OCI-LY3 (cell line): ENCODE data around the gene NDRG3.

Experiments
- H2AFZ ChIP-seq: fragments of 200-600, 300-600 bp; shearing (Covaris generic); 2 replicates; pipeline ENCODE4 v1.6.0; 2014; ENCODE audit warnings: antibody characterized with exemption, low read depth, low read length
- H3K27ac ChIP-seq: fragments of 200-600, 300-600 bp; sonication (generic); 2 replicates; pipeline ENCODE4 v1.5.1; 2014; ENCODE audit warnings: mild to moderate bottlenecking, low read length, moderate library complexity, mixed read lengths
- H3K27me3 ChIP-seq: fragments of 200-600, 300-600 bp; sonication (generic); 2 replicates; pipeline ENCODE4 v1.6.1; 2014; ENCODE audit warnings: low read depth, low read length, mixed read lengths
- H3K36me3 ChIP-seq: fragments of 200-600, 300-600 bp; sonication (generic); replicated peaks from 2 replicates; pipeline ENCODE3; 2014; ENCODE audit warnings: low read depth, low read length, mixed read lengths
- H3K4me1 ChIP-seq: fragments of 300-600, 200-600 bp; sonication (generic); 2 replicates; pipeline ENCODE4 v1.6.1; 2014; ENCODE audit warnings: low read length, mixed read lengths
- H3K4me2 ChIP-seq: fragments of 200-600, 300-600 bp; sonication (generic); 2 replicates; pipeline ENCODE4 v1.6.1; 2014; ENCODE audit warnings: low read length, mixed read lengths
- H3K4me3 ChIP-seq: fragments of 300-600, 200-600 bp; sonication (generic); 2 replicates; pipeline ENCODE4 v1.5.1; 2014; ENCODE audit warnings: antibody characterized with exemption, mild to moderate bottlenecking, low read length, moderate library complexity
- H3K79me2 ChIP-seq: fragments of 300-600, 200-600 bp; shearing (Covaris generic); 2 replicates; pipeline ENCODE4 v1.6.1; 2014; ENCODE audit warnings: mild to moderate bottlenecking, low read length, mixed read lengths
- H3K9ac ChIP-seq: fragments of 300-600, 200-600 bp; shearing (Covaris generic); 2 replicates; pipeline ENCODE4 v1.6.0; 2014; ENCODE audit warnings: mild to moderate bottlenecking, low read length, moderate library complexity
- H3K9me3 ChIP-seq: fragments of 200-600, 300-600 bp; shearing (Covaris generic); 2 replicates; pipeline ENCODE4 v1.6.1; 2014; ENCODE audit warnings: low read length, mixed read lengths; ENCODE audit not compliant: insufficient read depth
- H4K20me1 ChIP-seq: fragments of 200-600, 300-600 bp; sonication (generic); 2 replicates; pipeline ENCODE4 v1.6.1; 2016; ENCODE audit warnings: low read length, mixed read lengths; ENCODE audit not compliant: insufficient read depth
- CTCF ChIP-seq: fragments of 200-600, 300-600 bp; sonication (generic); IDR thresholded peaks from 2 replicates; pipeline ENCODE4 v1.5.1; 2014; ENCODE audit warnings: antibody characterized with exemption, low read length, low read depth
- EZH2phosphoT487 ChIP-seq: fragments of 200-600 bp; shearing (Covaris generic); IDR thresholded peaks from 2 replicates; pipeline ENCODE4 v1.6.1; 2018; ENCODE audit warnings: antibody characterized with exemption, mixed run types, low read depth

Gene NDRG3

GRCh38 chr20:36628076-36628475 lies 117.8 kb downstream of the NDRG3 start:
- Histone ChIP-seq H2AFZ (no peak overlapping the region), H3K79me2 (no peaks in the 10 kb centered on the region), H3K36me3 (no peaks in the 10 kb centered on the region), H3K9ac (no peak overlapping the region), H3K4me2 (no peak overlapping the region), H3K9me3 (no peaks in the 10 kb centered on the region), H3K27ac (no peak overlapping the region), H3K27me3 (no peaks in the 10 kb centered on the region), H4K20me1 (no peaks in the 10 kb centered on the region), H3K4me3 (no peak overlapping the region), H3K4me1 (no peaks in the 10 kb centered on the region)
- no peak for TF ChIP-seq EZH2phosphoT487
- no peak for TF ChIP-seq CTCF

DNA sequence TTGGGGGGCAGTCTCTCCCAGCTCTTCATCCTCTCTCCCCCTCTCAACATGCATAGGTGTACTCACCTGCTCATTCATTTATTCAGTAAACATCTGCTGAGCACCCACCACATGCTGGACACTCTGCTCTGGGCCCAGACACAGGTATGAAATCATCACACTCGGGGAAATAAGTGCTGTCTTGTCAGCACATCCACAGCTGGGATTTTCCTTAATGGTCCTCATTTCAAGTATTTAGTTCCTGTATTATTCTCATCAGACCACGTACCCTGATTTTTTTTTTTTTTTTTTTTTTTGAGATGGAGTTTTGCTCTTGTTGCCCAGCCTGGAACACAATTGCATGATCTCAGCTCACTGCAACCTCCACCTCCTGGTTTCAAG lies 121.0 kb downstream of the NDRG3 start:
- Histone ChIP-seq H3K36me3 (no peaks in the 10 kb centered on the region), H3K27me3 (no peaks in the 10 kb centered on the region), H3K9ac (no peak overlapping the region), H3K4me2 (no peak overlapping the region), H3K4me3 (no peak overlapping the region), H2AFZ (no peak overlapping the region), H3K4me1 (no peaks in the 10 kb centered on the region), H3K9me3 (no peaks in the 10 kb centered on the region), H4K20me1 (no peaks in the 10 kb centered on the region), H3K27ac (no peak overlapping the region), H3K79me2 (no peaks in the 10 kb centered on the region)
- TF ChIP-seq CTCF (no peak), EZH2phosphoT487 (no peak)

DNA sequence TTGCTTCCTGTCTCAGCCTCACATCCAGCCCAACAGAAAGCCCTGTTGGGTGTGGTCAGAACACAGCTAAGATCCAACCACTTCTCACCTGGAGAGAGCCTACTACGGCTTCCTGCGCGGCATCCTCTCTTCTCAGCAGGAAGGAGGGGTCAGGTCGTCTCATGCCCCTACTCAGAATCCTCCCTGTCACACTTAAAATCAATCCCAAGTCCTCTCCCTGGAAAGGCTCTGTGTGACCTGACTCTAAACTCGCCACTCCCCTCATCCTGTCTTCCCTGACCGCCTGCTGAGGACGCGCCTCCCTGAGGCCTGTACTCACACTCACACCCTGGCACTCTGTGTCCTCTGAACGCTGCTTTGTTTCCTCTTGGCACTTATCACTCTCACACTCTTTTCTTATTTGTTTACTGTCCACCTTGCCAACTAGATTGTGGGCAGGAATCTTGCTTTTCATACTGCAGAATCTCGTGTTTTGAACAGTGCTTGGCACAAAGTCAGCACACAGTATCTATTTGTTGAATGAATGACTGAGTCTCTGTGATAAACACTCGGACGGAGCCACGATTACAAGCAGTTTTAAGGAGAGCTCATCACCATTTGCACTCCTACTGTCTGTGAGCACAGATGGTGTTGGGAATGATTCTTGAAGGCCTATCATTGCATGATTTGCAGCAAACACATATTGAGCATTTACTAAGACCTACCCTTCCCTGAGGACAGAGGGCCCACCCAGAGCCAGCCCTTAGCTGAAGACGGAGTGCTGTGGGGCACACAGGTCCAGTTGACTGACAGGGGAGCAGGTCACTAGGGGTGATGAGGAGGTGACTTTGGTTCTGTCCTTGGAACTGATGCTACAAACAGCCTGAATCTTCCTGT lies 121.6 kb downstream of the NDRG3 start:
- TF ChIP-seq CTCF (no peak), EZH2phosphoT487 (no peak)
- Histone ChIP-seq H3K27me3 (no peaks in the 10 kb centered on the region), H4K20me1 (no peaks in the 10 kb centered on the region), H3K4me3 (no peak overlapping the region), H3K36me3 (no peaks in the 10 kb centered on the region), H3K27ac (no peak overlapping the region), H3K4me2 (no peak overlapping the region), H3K4me1 (no peaks in the 10 kb centered on the region), H3K9ac (no peak overlapping the region), H2AFZ (no peak overlapping the region), H3K79me2 (no peaks in the 10 kb centered on the region), H3K9me3 (no peaks in the 10 kb centered on the region)

GRCh38 chr20:36623444-36623843 lies 122.4 kb downstream of the NDRG3 start:
- Histone ChIP-seq H3K36me3 (no peaks in the 10 kb centered on the region), H3K9ac (no peak overlapping the region), H4K20me1 (no peaks in the 10 kb centered on the region), H3K9me3 (no peaks in the 10 kb centered on the region), H2AFZ (no peak overlapping the region), H3K79me2 (no peaks in the 10 kb centered on the region), H3K27ac (no peak overlapping the region), H3K4me2 (no peak overlapping the region), H3K27me3 (no peaks in the 10 kb centered on the region), H3K4me1 (no peaks in the 10 kb centered on the region), H3K4me3 (no peak overlapping the region)
- TF ChIP-seq EZH2phosphoT487 = no peak
- TF ChIP-seq CTCF = no peak
